HG02678 (cell line): ENCODE measurements around the gene CIPC.

Source experiments
- ATAC-seq: cut with Tn5 transposase; IDR thresholded peaks from one replicate; pipeline ENCODE4 v1.9.1; 2021; ENCODE audit warnings: mild to moderate bottlenecking, moderate library complexity; ENCODE audit not compliant: unreplicated experiment

The CIPC gene

DNA sequence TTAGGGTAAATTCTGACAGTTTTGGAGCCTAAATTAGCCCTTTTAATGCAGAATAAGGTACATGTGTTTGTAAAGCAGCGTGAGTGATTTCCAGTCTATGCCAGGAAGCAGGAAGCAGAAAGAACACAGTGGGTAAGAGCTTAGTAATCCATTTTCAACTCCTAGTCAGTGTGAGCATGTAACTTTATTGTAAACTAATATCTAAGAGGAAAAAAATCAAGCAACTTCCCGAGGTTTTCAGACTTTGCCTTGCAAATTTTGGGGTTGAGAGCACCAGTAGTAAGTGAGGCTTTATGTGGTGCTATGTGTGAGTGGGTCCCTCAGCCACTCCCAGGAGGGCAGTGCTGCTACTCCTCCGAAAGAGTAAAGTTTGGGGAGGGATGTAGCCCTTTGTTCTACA lies 2.9 kb downstream of the CIPC start:
- ATAC-seq = no peak

DNA sequence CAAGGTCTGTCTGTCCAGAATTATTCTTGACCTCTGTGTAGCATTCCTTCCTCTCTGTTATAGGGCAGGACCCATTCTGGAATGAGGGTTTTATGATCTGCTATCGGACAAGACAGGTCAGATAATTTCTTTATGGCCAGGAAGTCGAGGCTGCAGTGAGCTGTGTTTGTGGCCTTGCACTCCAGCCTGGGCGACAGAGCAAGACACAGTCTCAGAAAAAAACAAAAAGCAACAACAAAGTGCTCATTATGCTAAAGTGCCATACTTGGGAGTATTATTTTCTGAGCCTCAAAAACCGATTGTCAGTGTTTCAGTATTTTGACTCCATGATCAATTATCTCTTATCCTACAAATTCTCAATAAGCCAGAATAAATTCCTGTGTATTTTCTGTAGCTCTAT lies 4.1 kb downstream of the CIPC start:
- no peak for ATAC-seq

DNA sequence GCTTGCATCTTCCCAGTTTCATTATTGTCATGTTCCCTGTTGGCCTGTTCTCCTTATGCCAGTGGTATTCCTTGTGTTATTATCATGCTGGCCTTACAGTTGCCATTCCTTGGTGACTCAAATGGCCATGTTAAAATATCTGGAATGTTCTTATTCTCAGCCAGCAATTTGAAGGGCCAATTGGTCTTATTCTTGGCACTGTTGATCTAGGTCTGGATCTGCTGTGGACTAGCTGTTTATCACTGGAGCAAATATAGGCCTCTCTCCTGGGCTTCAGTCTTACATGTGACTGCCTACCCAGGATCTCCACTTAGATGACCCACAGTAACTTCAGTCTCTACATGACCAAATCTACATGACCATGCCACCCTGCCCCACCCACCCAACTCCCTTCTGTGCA lies 5.4 kb downstream of the CIPC start:
- no peak for ATAC-seq

DNA sequence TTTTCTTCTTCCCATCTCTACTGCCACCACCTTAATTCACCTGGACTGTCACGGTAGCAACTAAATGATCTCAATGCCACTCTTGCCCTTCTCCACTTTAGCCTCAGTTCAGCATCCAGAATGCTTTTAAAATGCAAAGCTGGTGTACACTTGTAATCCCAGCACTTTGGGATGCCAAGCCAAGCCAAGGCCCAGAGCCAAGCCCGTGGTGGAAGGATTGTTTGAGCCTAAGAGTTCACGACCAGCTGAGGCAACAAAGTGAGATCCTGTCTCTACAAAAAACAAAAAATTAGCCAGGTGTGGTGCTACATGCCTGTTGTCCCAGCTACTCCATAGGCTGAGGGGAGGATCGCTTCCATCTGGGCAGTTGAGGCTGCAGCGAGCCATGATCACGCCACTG lies 5.9 kb downstream of the CIPC start:
- no peak for ATAC-seq

DNA sequence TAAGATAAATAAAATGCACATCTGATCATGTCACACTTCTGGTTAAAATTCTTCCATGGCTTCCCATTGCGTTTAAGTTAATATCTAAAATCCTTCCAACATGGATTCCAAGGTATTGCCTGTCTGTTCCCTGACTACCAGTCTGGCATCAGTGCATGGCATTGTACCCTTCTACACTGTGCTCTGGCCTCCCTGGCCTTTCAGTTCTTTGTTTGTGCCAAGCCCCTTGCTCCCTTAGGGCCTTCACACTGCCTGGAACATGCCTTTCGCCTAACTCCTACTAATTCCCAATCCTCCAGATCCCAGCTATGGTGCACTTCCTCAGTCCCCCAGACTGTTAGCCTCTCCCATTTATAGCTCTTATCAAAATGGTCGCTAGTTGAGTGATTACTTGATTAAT lies 6.3 kb downstream of the CIPC start:
- ATAC-seq = no peak

DNA sequence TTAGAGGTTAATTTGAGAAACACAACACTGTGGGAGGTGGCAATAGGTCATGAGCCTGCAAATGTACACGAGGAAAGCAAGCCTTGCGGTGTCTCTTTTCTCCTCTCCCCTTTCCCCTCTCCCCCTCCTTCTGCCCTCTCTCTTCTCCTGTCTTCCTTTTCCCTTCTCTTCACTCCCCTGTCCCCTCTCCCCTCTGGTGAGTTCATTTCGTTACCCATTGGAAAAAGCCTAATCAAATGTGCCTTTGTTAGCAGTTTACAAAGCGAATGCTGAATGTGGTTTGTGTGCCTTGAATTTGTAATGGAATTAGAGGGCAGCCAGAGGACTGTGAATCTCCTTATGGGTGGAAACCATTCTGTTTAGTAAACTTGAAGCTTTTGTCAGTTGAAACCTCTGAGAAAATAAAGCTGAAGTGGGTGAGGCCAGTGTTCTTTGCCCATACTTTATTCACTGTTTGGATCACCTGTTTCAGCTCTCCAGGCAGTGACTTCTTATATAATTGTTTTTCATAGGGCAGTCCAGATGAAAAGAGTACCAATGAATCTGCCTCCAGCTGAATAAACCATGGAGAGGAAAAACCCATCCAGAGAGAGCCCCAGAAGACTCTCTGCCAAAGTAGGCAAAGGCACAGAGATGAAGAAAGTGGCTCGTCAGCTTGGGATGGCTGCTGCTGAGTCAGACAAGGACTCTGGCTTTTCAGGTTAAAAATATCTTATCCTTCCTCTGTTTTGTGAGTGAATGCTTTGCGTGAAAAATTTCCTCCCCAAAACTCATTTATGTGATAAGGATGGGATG lies 7.3 kb downstream of the CIPC start:
- no peak for ATAC-seq

DNA sequence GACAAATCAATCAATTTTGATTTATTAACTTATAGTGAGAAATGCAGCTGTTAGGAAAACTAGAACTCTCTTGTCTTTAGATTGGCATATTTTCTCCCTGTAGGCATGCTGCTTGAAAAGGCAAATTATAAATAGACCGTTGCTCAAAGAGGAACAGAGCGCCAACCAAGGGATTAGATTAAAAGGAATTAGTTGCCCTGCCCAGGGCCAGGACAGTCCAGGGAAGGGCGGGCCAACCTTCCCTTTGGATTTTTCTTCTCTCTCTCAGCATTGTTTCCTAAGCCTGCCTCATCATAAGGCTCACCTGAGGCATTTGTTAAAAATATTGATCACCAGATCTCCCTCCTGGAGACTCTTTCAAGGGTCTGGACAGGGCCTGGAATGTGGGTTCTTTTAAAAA lies 8.6 kb downstream of the CIPC start:
- ATAC-seq = no peak

DNA sequence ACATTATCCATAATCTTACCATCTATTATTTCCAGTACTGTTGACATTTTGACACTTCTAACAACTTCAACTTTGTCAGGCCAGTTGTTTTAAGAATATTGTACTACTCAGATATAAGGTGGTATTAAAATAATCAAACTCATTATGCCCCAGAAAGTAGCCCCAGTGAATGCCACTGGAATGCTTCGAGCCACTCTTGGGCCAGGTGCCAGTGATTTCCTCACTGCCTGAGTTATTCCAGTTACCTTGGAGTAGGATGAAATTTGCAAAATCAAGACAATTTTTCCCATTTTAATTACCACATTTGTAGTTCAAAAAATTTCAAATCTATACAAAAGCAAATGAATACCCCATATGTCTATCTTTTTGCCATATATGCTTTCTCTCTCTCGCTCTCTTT lies 9.2 kb downstream of the CIPC start:
- ATAC-seq = no peak

DNA sequence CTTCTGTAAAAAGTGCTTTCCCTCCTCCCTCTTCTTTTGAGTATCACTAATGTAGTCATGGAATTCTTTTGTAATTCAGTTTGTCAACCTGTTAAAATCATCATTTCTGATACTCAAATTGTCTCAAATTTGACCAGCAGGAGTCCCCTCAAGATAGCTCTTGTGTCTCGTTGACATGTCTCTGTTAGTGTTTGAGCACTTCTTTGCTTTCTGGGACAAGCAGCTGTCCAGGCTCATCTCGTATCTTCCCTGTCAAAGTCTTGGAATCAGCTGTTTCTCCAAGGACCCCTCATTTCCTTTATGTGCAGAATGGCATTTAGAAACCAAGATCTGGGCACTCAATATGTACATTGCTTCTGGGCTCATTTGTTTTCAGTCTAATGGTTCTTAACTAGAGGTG lies 10.7 kb downstream of the CIPC start:
- ATAC-seq = no peak

DNA sequence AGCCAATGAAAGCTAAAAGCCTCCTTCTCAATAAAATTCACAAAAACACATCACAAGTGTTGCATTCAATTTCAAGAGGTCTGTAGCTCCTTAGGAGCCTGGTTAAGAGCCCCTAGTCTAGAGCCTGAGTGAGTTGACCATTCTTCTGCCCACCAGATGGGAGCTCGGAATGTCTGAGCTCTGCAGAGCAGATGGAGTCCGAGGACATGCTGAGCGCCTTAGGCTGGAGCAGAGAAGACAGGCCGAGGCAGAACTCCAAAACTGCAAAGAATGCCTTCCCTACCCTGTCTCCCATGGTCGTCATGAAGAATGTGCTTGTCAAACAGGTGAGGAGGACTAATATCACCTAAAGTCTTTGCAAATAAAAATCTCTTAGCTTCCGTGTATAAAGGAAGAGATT lies 11.6 kb downstream of the CIPC start:
- ATAC-seq = no peak

DNA sequence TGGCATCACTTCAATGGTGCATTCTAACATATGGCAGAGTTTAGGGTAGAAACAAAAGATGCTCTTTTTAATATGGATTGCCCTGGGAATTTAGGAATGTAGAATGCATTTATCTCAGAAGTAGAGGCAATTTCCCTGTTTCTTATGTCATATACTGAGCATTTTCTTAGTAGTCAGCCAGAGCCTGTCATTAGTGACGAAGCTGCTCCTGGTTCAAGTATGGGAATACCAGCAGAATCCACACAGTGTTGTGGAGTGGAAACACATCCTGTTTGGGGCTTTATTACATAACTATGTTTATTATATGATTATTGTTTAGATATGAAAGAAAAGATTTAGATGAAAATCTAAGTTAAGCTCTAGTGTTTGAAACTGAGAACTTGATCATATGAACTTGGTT lies 12.2 kb downstream of the CIPC start:
- ATAC-seq = no peak

DNA sequence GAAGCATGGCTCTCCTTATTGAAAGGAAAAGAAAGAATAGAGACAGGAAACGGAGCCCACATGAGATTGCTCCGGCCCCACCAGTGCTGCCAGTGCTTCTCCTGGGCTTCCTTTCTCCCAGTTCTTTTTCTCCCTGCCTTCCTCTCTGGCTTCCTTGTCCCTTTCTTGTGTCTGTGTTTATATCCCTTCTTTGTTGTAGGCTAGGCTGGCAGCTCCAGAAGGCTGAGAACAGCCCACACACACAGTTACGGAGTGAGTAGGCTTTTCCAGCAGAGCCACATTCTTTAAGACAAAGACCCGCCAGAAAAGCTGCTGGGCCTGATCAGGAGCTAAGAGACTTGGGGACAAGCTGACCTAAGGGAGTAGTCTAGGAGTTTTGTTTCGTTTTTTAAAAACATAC lies 13.0 kb downstream of the CIPC start:
- no peak for ATAC-seq

DNA sequence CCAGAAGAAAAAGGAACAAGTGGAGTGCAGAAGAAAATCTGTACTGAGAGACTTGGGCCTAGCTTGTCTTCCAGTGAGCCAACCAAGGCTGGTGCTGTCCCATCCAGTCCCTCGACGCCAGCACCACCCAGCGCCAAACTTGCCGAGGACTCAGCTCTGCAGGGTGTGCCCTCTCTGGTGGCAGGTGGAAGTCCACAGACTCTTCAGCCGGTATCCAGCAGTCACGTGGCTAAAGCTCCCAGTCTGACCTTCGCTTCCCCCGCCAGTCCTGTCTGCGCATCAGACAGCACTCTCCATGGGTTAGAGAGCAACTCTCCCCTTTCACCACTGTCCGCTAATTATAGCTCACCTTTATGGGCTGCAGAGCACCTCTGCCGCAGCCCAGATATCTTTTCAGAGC lies 15.6 kb downstream of the CIPC start:
- ATAC-seq = no peak

DNA sequence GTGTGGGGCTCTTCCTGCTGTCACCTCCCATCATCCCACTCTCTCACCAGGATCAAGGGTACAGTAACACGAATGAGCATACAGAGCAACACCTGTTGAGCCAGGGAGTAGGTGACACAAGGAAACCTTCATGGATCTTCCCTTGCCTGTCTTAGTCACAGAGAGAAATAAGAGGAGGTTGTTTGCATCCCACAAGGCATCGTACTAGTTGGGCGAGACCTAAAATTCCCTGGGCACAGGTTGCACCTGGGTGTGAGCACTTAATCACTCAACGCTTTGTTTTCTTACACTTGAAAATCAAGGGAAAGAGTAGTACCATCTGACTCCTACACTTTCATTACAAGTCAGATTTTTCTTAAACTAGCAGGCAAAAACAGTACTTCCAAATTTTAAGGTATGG lies 16.6 kb downstream of the CIPC start:
- no peak for ATAC-seq

DNA sequence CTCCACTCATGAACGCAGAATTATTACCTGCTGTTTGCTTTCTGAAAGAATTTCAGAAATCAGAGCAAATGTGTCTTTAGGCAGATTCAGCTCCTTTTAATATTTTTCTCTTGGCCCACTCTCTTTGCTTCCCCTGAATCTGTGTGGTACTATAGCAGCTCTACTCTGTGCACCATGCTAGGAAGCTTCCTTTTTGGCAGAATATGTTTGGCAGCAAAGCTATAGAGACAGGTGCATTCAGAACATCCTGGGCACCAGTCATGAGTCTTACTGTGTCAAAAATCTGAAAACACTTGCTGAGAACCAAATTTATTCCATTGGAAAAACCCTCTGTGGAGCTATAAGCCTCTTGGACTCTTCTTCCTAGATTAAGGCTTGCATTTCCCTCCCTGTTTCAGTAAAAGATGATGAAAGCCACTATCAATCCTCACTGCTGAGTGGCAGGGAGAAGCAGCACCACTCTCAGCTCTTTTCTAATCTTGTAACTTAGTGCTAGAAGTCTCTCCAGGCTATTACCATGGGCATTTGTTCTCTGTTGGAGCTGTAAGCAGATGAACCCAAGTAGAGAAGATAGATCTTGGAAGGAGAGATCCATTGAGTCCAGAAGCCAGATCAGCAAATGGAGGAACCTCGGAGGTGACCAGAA lies 18.2 kb downstream of the CIPC start:
- no peak for ATAC-seq

DNA sequence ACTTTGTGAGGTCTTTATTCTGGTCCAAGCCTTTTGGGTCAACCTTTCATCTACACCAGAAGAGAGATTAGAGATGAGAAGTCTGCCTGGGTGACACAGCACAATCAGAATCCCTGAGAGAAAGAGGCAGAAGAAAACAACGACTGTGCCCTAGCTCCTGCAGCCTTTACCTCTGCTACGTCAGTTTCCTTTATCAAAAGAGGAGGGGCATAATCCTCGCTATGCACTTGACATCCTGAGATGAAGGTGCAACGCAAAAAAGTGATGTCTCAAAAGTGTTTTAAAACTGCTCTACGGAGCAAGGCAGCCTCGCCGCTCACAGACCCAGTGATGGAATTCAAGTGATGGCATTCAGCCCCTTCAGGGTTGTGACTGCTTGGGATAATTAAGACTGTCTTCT lies 21.8 kb downstream of the CIPC start:
- no peak for ATAC-seq

DNA sequence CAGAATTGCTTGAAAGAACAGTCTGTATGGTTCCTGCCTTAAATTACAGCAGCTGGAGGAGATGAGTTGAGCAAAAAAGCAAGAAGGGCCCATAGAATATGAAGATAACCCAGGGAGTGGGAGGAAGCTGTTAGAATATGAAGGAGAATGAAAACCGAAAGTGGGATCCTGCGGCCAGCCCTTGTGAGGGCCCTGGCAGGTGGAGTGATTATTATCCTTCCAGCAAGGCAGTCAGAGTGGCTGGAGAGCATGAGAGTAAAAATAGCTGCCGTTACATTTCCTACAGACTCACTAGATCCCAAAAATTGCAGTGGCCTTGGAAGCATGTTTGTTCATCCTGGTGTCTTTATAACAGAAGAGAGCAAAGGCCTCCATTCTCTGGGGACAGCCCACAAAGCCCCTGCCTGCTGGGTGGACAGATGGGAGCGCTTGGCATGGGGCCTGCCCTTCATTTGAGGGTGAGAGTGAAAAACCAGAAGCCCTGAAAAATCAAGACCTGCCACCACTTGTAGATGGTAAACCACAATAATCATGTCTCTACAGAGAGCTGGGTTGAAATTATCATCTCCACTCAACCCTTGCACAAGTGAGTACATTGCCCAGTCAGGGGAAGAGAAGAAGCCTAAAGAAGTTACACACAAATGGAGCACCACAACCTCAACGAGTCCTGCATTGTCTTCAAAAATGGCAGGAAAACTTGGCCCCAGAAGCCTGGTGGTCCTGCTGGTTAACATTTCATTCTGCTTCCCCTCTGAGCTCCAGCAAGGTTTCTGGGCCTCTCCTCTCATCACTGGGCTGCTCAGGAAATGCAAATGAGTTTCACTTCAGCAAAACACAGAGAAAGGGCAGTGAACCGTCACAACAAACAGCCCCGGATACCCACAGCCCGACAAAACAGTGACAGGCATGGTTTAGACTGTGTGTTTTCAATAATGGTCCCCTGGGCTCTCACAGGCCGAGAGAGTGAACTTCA lies 23.0 kb downstream of the CIPC start:
- ATAC-seq = peak; percentile 83

DNA sequence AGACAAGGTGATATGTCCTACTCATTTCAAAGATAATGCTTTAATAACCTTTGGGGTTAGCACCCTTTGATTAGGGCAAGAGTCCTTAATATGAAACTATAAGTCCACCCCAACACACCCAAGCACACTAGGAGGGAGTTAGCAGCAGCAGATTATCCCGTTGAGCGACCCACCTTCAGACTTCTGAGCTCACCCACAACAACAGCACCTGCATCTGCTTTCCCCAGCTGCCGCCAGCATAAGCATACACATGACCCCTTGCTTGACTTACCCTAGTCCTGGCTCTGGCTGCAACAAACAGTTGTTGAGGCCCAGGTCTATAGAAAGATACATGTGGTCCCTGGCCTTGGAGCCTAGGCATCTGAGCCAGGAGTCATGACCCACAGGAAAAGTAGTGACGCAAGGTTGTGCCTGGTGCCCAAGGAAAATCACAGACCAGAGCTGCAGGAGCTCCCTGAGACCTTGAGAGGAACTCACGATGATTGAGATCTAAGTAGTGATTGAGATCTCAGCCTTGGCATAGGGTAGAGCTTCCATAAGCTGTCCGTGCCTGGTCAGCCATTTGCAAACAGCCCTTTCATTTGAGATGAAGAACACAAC lies 24.6 kb downstream of the CIPC start:
- no peak for ATAC-seq

DNA sequence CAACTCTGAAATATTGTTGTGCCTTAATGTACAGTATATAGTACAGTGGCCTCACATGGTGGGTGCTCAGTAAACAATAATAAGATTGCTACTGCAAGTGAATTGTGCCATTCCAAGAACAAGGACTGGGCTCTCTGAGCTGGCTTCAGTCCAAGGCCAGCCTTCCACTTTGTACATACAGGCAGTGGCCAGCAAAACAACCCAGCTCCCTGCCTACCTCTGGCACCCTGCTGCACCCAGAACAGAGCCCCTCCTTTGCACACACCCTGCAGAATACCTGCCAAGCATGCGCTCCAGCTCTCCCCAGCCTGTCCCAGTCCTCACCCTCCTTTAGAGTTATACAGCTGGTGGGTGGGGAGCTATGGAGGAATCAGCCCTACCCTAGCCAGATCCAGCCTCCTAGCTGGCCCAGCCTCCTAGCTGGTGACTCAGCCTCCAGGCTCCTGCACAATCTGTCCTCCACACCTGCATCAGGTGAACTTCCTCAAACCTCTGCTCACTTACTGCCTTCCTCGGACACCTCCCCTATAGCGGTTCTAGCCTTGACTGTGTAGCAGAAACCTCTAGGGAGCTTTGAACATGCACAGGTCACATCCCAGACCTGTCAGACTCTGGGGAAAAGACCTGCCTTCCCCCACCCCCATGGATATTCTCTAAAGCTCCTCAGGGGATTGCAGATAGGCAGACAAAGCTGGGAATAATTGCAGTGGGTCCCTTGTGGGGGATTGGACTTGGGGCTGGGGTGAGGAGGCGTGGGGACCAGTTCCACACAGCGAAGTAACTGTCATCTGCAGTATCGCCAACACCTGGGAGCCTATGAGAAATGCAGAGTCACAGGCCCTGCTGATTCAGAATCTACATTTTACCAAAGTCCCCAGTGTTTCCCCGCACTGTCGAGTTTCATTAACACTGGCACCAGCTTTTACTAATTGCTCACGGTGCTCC lies 25.6 kb downstream of the CIPC start:
- ATAC-seq = no peak
